ENCODE results near the gene TSACC.

The TSACC gene

GRCh38 chr1:156394835-156395461 is 56.6 kb downstream of the TSACC start:
- no peak for DNase-seq
